Measurements from ENCODE around the gene FLNB. TPM values are rescaled to one million over a fixed set of nuclear protein-coding genes. Genes with fewer than 3 reads are reported as not detected.

FLNB gene
- total RNA-seq, 2 donors from 2014 or later, result 46.1 to 56.7 TPM

- DNase-seq (no peak), ATAC-seq (replicated peaks in 1 of 2) (no peak)
- H3K36me3 Mint-ChIP-seq (ENCODE audit: insufficient read depth in 2 of 2), result no peaks in the 10 kb centered on the region
- no peaks in the 10 kb centered on the region for H3K9me3 Mint-ChIP-seq
- no peaks in the 10 kb centered on the region for H3K27me3 Mint-ChIP-seq (ENCODE audit: low read depth)
- peak overlapping the region; percentile 73 for H3K27ac Mint-ChIP-seq
- peak overlapping the region in 1 of 2 donors; percentile 31 for H3K4me3 Mint-ChIP-seq
- peaks cover 76% of the 10 kb centered on the region for H3K4me1 Mint-ChIP-seq (ENCODE audit: low read depth)
These were observed 13.7 kb downstream of the FLNB start for GRCh38 chr3:58021962-58022361.

GRCh38 chr3:58022490-58022889 lies 14.3 kb downstream of the FLNB start:
- ATAC-seq (replicated peaks in 1 of 2) (peak; percentile 52 to 76), DNase-seq (no peak)
- no peaks in the 10 kb centered on the region for H3K9me3 Mint-ChIP-seq
- peak overlapping the region; percentile 73 for H3K27ac Mint-ChIP-seq
- H3K27me3 Mint-ChIP-seq (ENCODE audit: low read depth), result no peaks in the 10 kb centered on the region
- H3K4me3 Mint-ChIP-seq, result peak overlapping the region; percentile 8 to 31
- H3K36me3 Mint-ChIP-seq (ENCODE audit: insufficient read depth in 2 of 2), result no peaks in the 10 kb centered on the region
- peaks cover 81% of the 10 kb centered on the region for H3K4me1 Mint-ChIP-seq (ENCODE audit: low read depth)

- Mint-ChIP-seq H3K27ac (no peak overlapping the region), H3K36me3 (ENCODE audit: insufficient read depth in 2 of 2) (no peaks in the 10 kb centered on the region), H3K4me3 (no peak overlapping the region), H3K9me3 (no peaks in the 10 kb centered on the region), H3K27me3 (ENCODE audit: low read depth) (no peaks in the 10 kb centered on the region), H3K4me1 (ENCODE audit: low read depth) (peaks cover 82% of the 10 kb centered on the region)
- DNase-seq, result no peak
- no peak for ATAC-seq (replicated peaks in 1 of 2)
These were observed 15.3 kb downstream of the FLNB start for GRCh38 chr3:58023531-58023930.

- H3K27me3 Mint-ChIP-seq (ENCODE audit: low read depth), result no peaks in the 10 kb centered on the region
- no peak overlapping the region for H3K27ac Mint-ChIP-seq
- no peak overlapping the region for H3K4me3 Mint-ChIP-seq
- no peaks in the 10 kb centered on the region for H3K36me3 Mint-ChIP-seq (ENCODE audit: insufficient read depth in 2 of 2)
- no peaks in the 10 kb centered on the region for H3K9me3 Mint-ChIP-seq
- DNase-seq, result no peak
- ATAC-seq (replicated peaks in 1 of 2), result no peak
- peaks cover 81% of the 10 kb centered on the region for H3K4me1 Mint-ChIP-seq (ENCODE audit: low read depth)
These were observed 17.2 kb downstream of the FLNB start for GRCh38 chr3:58025406-58025805.

- H3K4me1 Mint-ChIP-seq (ENCODE audit: low read depth), result peaks cover 75% of the 10 kb centered on the region
- H3K36me3 Mint-ChIP-seq (ENCODE audit: insufficient read depth in 2 of 2), result no peaks in the 10 kb centered on the region
- H3K27me3 Mint-ChIP-seq (ENCODE audit: low read depth), result no peaks in the 10 kb centered on the region
- ATAC-seq (replicated peaks in 1 of 2) (peak in 1 of 2 donors; percentile 32), DNase-seq (no peak)
- no peak overlapping the region for H3K4me3 Mint-ChIP-seq
- no peak overlapping the region for H3K27ac Mint-ChIP-seq
- H3K9me3 Mint-ChIP-seq, result no peaks in the 10 kb centered on the region
These were observed 17.8 kb downstream of the FLNB start for GRCh38 chr3:58025837-58026569.

- no peak for DNase-seq
- H3K4me1 Mint-ChIP-seq (ENCODE audit: low read depth), result peaks cover 72% of the 10 kb centered on the region
- H3K36me3 Mint-ChIP-seq (ENCODE audit: insufficient read depth in 2 of 2), result no peaks in the 10 kb centered on the region
- H3K4me3 Mint-ChIP-seq, result no peak overlapping the region
- ATAC-seq (replicated peaks in 1 of 2), result peak; percentile 18 to 40
- H3K27ac Mint-ChIP-seq, result no peak overlapping the region
- no peaks in the 10 kb centered on the region for H3K27me3 Mint-ChIP-seq (ENCODE audit: low read depth)
- H3K9me3 Mint-ChIP-seq, result no peaks in the 10 kb centered on the region
These were observed 18.4 kb downstream of the FLNB start for GRCh38 chr3:58026598-58026997.

GRCh38 chr3:58027704-58028317 lies 19.6 kb downstream of the FLNB start:
- Mint-ChIP-seq H3K4me3 (peak overlapping the region; percentile 12 to 19), H3K9me3 (no peaks in the 10 kb centered on the region), H3K27me3 (ENCODE audit: low read depth) (no peaks in the 10 kb centered on the region), H3K27ac (peak overlapping the region; percentile 81), H3K4me1 (ENCODE audit: low read depth) (peaks cover 61% of the 10 kb centered on the region), H3K36me3 (ENCODE audit: insufficient read depth in 2 of 2) (no peaks in the 10 kb centered on the region)
- ATAC-seq (replicated peaks in 1 of 2) (peak; percentile 25 to 37), DNase-seq (no peak)

GRCh38 chr3:58028902-58029301 lies 20.7 kb downstream of the FLNB start:
- no peak overlapping the region for H3K4me3 Mint-ChIP-seq
- H3K4me1 Mint-ChIP-seq (ENCODE audit: low read depth), result peaks cover 62% of the 10 kb centered on the region
- H3K9me3 Mint-ChIP-seq, result no peaks in the 10 kb centered on the region
- H3K36me3 Mint-ChIP-seq (ENCODE audit: insufficient read depth in 2 of 2), result no peaks in the 10 kb centered on the region
- no peak overlapping the region for H3K27ac Mint-ChIP-seq
- no peak for DNase-seq
- H3K27me3 Mint-ChIP-seq (ENCODE audit: low read depth), result no peaks in the 10 kb centered on the region
- no peak for ATAC-seq (replicated peaks in 1 of 2)

- H3K4me3 Mint-ChIP-seq, result no peak overlapping the region
These were observed 21.8 kb downstream of the FLNB start for GRCh38 chr3:58029842-58030584.

GRCh38 chr3:58032186-58032585 lies 24.0 kb downstream of the FLNB start:
- Mint-ChIP-seq H3K36me3 (ENCODE audit: insufficient read depth in 2 of 2) (no peaks in the 10 kb centered on the region), H3K9me3 (no peaks in the 10 kb centered on the region), H3K27me3 (ENCODE audit: low read depth) (peaks cover 6% of the 10 kb centered on the region), H3K4me3 (no peak overlapping the region), H3K4me1 (ENCODE audit: low read depth) (peaks cover 70% of the 10 kb centered on the region), H3K27ac (no peak overlapping the region)
- DNase-seq (no peak), ATAC-seq (replicated peaks in 1 of 2) (no peak)

More at GRCh38 chr3:58029842-58030584, 21.8 kb downstream of the FLNB start:
- Mint-ChIP-seq H3K4me1 (ENCODE audit: low read depth) (peaks cover 70% of the 10 kb centered on the region), H3K36me3 (ENCODE audit: insufficient read depth in 2 of 2) (no peaks in the 10 kb centered on the region), H3K9me3 (no peaks in the 10 kb centered on the region), H3K27ac (no peak overlapping the region), H3K27me3 (ENCODE audit: low read depth) (no peaks in the 10 kb centered on the region)
- ATAC-seq (replicated peaks in 1 of 2) (no peak), DNase-seq (no peak)

GRCh38 chr3:58034738-58035523 lies 26.7 kb downstream of the FLNB start:
- no peaks in the 10 kb centered on the region for H3K9me3 Mint-ChIP-seq
- peak overlapping the region; percentile 77 for H3K27ac Mint-ChIP-seq
- ATAC-seq (replicated peaks in 1 of 2) (peak; percentile 98), DNase-seq (peak; percentile 59 to 63)
- peak overlapping the region; percentile 70 to 84 for H3K4me3 Mint-ChIP-seq
- H3K27me3 Mint-ChIP-seq (ENCODE audit: low read depth), result peaks cover 6% of the 10 kb centered on the region
- H3K36me3 Mint-ChIP-seq (ENCODE audit: insufficient read depth in 2 of 2), result peaks cover 0 to 4% of the 10 kb centered on the region in 2 donors
- peaks cover 70% of the 10 kb centered on the region for H3K4me1 Mint-ChIP-seq (ENCODE audit: low read depth)

- no peak for ATAC-seq (replicated peaks in 1 of 2)
- H3K9me3 Mint-ChIP-seq, result no peaks in the 10 kb centered on the region
- H3K4me1 Mint-ChIP-seq (ENCODE audit: low read depth), result peaks cover 73% of the 10 kb centered on the region
- peaks cover 6% of the 10 kb centered on the region for H3K27me3 Mint-ChIP-seq (ENCODE audit: low read depth)
- H3K27ac Mint-ChIP-seq, result peak overlapping the region; percentile 77
- H3K4me3 Mint-ChIP-seq, result peak overlapping the region; percentile 70 to 84
- no peak for DNase-seq
- H3K36me3 Mint-ChIP-seq (ENCODE audit: insufficient read depth in 2 of 2), result peaks cover 0 to 4% of the 10 kb centered on the region in 2 donors
These were observed 27.5 kb downstream of the FLNB start for GRCh38 chr3:58035524-58036255.
